Measurements from ENCODE around the gene CLDN6. TPM values are rescaled to one million over a fixed set of nuclear protein-coding genes. Genes with fewer than 3 reads are reported as not detected.

Gene CLDN6
- total and polyA plus RNA-seq, 9 of the 15 experiments (the other 6 are each of a cell fraction or from before 2014, with no cell fraction given) = 0.22 to 0.75 (median 0.38) TPM; not detected in 3

- ChIA-PET POLR2A (interaction anchor here (1.0 to 2.6 kb wide), 5 partner anchors 15 to 23 kb away, joined by 3 to 15 read pairs (median 6); partner anchors contain the start of genes HCFC1R1, THOC6 and TNFRSF12A), CTCF (ENCODE audit: low intra/inter-chr PET ratio) (no interaction called here)
- Histone ChIP-seq H3K27me3 (ENCODE audit: control insufficient read depth in 2 of 2, insufficient read depth in 2 of 2, low read length in 2 of 2) (no peaks in the 10 kb centered on the region), H3K9me1 (ENCODE audit: control insufficient read depth, insufficient read depth, low read length) (no peaks in the 10 kb centered on the region), H3K4me2 (ENCODE audit: insufficient read depth, low read length) (peak overlapping the region; percentile 83), H4K20me1 (replicated peaks; ENCODE audit: control insufficient read depth, insufficient read depth, low read length) (no peaks in the 10 kb centered on the region), H3K79me2 (ENCODE audit: control insufficient read depth, insufficient read depth, low read length) (peaks cover 22% of the 10 kb centered on the region), H3K36me3 (ENCODE audit: control insufficient read depth, insufficient read depth, low read length) (peaks cover 3% of the 10 kb centered on the region; the same call in 2 of the 3 replicates), H3K4me1 (replicated peaks in 1 of 2; ENCODE audit: control insufficient read depth in 2 of 2, insufficient read depth in 2 of 2, low read length in 2 of 2) (peaks cover 31 to 66% of the 10 kb centered on the region in 2 experiments), H3K9me3 (replicated peaks; ENCODE audit: control insufficient read depth, insufficient read depth, low read depth, low read length) (no peaks in the 10 kb centered on the region), H3K9ac (ENCODE audit: insufficient read depth in 1 of 2, low read depth in 2 of 2, low read length in 2 of 2) (peak overlapping the region; percentile 78 to 88), H2AFZ (ENCODE audit: low read depth, low read length) (peak overlapping the region; percentile 90), H3K27ac (ENCODE audit: extremely low read depth, low read depth, low read length) (peak overlapping the region; percentile 90), H3K4me3 (peak overlapping the region; percentile 50)
- 0% methylated on average over 19 of the region's 25 CpGs for WGBS (ENCODE audit: insufficient coverage, low coverage, missing lambda C conversion rate)
- intact Hi-C loops (cut with micrococcal nuclease) = loop anchor here (1.0 kb wide), 1 partner anchor 19 kb away; the partner anchor contains the start of gene THOC6
- ATAC-seq (no peak), DNase-seq (ENCODE audit: extremely low read depth in 1 of 4, low spot score in 3 of 4) (peak; percentile 63 to 85 (median 64)), FAIRE-seq (peak; percentile 75)
- in situ Hi-C loops (cut with MboI) = no loop called here
- BruUV-seq (replicated peaks) = TSS peak; percentile 36
- TF ChIP-seq NR2C1 (IDR thresholded peaks at IDR 0.05) (no peak), NR2C1 (tag; IDR thresholded peaks at IDR 0.05) (peak; percentile 39; the same call in 1 of the 2 replicates), SMARCA4 (IDR thresholded peaks at IDR 0.05) (peak; percentile 57), SUPT5H (IDR thresholded peaks at IDR 0.05) (peak; percentile 53), ZNF253 (CRISPR knock-in tag; conservative IDR thresholded peaks at IDR 0.05) (no peak), CCAR2 (IDR thresholded peaks at IDR 0.05; ENCODE audit: low read depth, low read length) (no peak), MLLT1 (IDR thresholded peaks at IDR 0.05) (0 out of 4 replicates have a peak, but pooled peaks of 1 of the 2 experiments have one; percentile 51), HDAC8 (tag; IDR thresholded peaks at IDR 0.05) (no peak), ARID4B (CRISPR knock-in tag; IDR thresholded peaks at IDR 0.05) (0 out of 2 replicates have a peak, but pooled peaks have one; percentile 13), ZC3H4 (CRISPR knock-in tag; IDR thresholded peaks at IDR 0.05; ENCODE audit: borderline replicate concordance) (no peak), CREB3 (tag; conservative IDR thresholded peaks at IDR 0.05; ENCODE audit: low read depth) (no peak), SMARCE1 (IDR thresholded peaks at IDR 0.05) (peak; percentile 61), KLF6 (CRISPR knock-in tag; IDR thresholded peaks at IDR 0.05; ENCODE audit: borderline replicate concordance) (peak; percentile 28; the same call in 1 of the 2 replicates), SRSF3 (IDR thresholded peaks at IDR 0.05; ENCODE audit: insufficient read depth, low read length) (no peak), BDP1 (IDR thresholded peaks at IDR 0.05; ENCODE audit: insufficient read depth, insufficient read length) (no peak)
Measured at GRCh38 chr16:3004781-3005284, 13.2 kb downstream of the CLDN6 start.

Measured in K562 (cell line).